CD4-positive, alpha-beta T cell (primary cell): ENCODE measurements around the gene ASXL1. TPM values are rescaled to one million over a fixed set of nuclear protein-coding genes. Genes with fewer than 3 reads are reported as not detected.

Experiments used
- ATAC-seq: fragments of 200-7000 bp; cut with Tn5 transposase; one replicate; pipeline ENCODE4 v1.10.0; 2022; ENCODE audit warnings: mild to moderate bottlenecking; ENCODE audit not compliant: poor library complexity
- CTCF ChIA-PET: fragments of 350-600 bp; sonication (Branson Sonifier 250); formaldehyde crosslinking; loops from one replicate; lab custom pipeline; 2021; ENCODE audit warnings: antibody characterized with exemption, inconsistent platforms; lab: Charles Lee
- POLR2A ChIA-PET: fragments of 350-600 bp; sonication (Branson Sonifier 250); formaldehyde crosslinking; loops from one replicate; lab custom pipeline; 2021; ENCODE audit warnings: antibody characterized with exemption, inconsistent platforms; lab: Charles Lee
- DNase-seq, 14 experiments: peaks; one replicate each; pipeline ENCODE4 v3.0.0-alpha.2; 2013 to 2020; ENCODE audit warnings: mixed read lengths in 2 of 14
- H3K27ac ChIP-seq, 2 donors: one replicate each; pipeline versions ENCODE4 v1.5.1 to v1.7.0; 2013; ENCODE audit warnings: low read length in 2 of 2, low read depth in 1 of 2, mild to moderate bottlenecking in 1 of 2
- H3K27me3 ChIP-seq, 2 experiments: 1 replicate in 1 of 2; 2 replicates in 1 of 2; pipeline versions ENCODE4 v1.6.1 to v1.7.0; 2013; ENCODE audit warnings: low read length in 2 of 2, control low read depth in 1 of 2, mild to moderate bottlenecking in 1 of 2, moderate library complexity in 1 of 2; ENCODE audit not compliant: insufficient read depth in 2 of 2, control insufficient read depth in 1 of 2
- H3K36me3 ChIP-seq: one replicate; pipeline ENCODE4 v1.6.1; 2013; ENCODE audit warnings: low read length, control low read depth; ENCODE audit not compliant: insufficient read depth
- H3K4me1 ChIP-seq: one replicate; pipeline ENCODE4 v1.6.1; 2013; ENCODE audit warnings: low read length, control low read depth; ENCODE audit not compliant: insufficient read depth
- H3K4me3 ChIP-seq: one replicate; pipeline ENCODE4 v1.5.1; 2013; ENCODE audit warnings: mild to moderate bottlenecking, low read length, moderate library complexity
- H3K9me3 ChIP-seq, 2 experiments: 1 replicate in 1 of 2; 2 replicates in 1 of 2; pipeline versions ENCODE4 v1.6.1 to v1.7.0; 2013; ENCODE audit warnings: low read length in 2 of 2, mild to moderate bottlenecking in 2 of 2, control low read depth in 1 of 2, moderate library complexity in 1 of 2; ENCODE audit not compliant: control insufficient read depth in 1 of 2, insufficient read depth in 1 of 2
- H3K27ac Mint-ChIP-seq: one replicate; pipeline ENCODE4 v1.8.0; 2020; ENCODE audit warnings: mixed read lengths
- H3K27me3 Mint-ChIP-seq: one replicate; pipeline ENCODE4 v1.8.0; 2021; ENCODE audit warnings: mixed read lengths
- H3K36me3 Mint-ChIP-seq: one replicate; pipeline ENCODE4 v1.8.0; 2021; ENCODE audit warnings: low read depth, mixed read lengths
- H3K4me1 Mint-ChIP-seq: one replicate; pipeline ENCODE4 v1.8.0; 2021; ENCODE audit warnings: low read depth, mixed read lengths
- H3K4me3 Mint-ChIP-seq: one replicate; pipeline ENCODE4 v1.8.0; 2020; ENCODE audit warnings: mild to moderate bottlenecking, mixed read lengths
- H3K9me3 Mint-ChIP-seq: one replicate; pipeline ENCODE4 v1.8.0; 2020; ENCODE audit warnings: mixed read lengths
- intact Hi-C, 2 experiments: fragments of 100-400 bp; cut with DNase I in 1 of 2; cut with micrococcal nuclease in 1 of 2; formaldehyde crosslinking; loops; one replicate each; pipeline versions ENCODE4 v1.15.1 to v1.9.0; 2023 to 2025; cut with DNase I, micrococcal nuclease
- total RNA-seq, 174 experiments: library from RNA in 2 of 174; stranded (reverse) in 2 of 174; gene quantifications; one replicate each; pipeline ENCODE4 v1.2.3 and lab custom pipeline; 2021 to 2026
- TF ChIP-seq, protein P1 (sequence below): fragments of 200-600 bp; IDR thresholded peaks from one replicate; pipeline ENCODE4 v1.8.0; 2022; ENCODE audit warnings: antibody characterized with exemption, mild to moderate bottlenecking

ASXL1 gene
- total RNA-seq, 2 experiments from 2014 or later: 213 to 222 TPM

DNA sequence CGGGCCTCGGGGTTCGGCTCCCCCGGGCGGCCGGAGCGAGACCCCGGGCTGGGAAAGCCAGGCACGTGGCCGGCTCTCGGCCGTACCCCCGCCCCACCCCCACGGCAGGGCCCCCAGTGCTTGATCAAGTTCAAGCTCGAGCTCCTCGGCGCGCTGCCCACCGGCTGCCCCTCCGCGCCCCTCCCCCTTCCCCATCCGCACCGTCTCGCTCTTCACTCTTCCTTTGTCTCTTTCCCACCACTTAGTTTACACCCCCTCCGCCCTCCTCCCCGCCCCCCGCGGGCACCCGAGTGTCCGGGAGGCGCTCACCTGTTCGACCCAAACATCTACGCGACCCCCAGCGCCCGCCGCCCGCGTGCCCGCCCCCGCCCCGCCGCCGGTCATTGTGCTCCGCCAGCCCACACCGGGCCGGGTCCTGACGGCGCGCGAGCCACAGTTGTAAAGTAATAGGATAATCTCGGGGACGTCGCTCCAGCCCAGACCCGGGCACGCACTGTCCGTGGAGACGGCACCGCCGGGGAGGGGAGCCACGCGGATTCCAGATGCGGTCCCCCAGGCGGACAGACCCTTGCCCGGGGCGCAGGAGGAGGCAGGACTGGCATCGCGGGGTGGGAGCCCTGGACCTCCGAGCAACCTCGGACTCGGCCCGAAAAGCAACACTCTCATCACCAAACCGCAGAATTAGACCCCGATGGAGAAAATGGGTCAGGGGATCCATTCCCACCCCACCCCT lies 126.3 kb downstream of the ASXL1 start:
- Mint-ChIP-seq H3K36me3 (peaks cover 29% of the 10 kb centered on the region), H3K27me3 (no peaks in the 10 kb centered on the region), H3K4me1 (peaks cover 60% of the 10 kb centered on the region), H3K27ac (peak overlapping the region; percentile 88), H3K4me3 (peak overlapping the region; percentile 97), H3K9me3 (no peaks in the 10 kb centered on the region)
- Histone ChIP-seq H3K4me1 (peaks cover 60% of the 10 kb centered on the region), H3K27me3 (no peaks in the 10 kb centered on the region), H3K27ac (peak overlapping the region; percentile 44 to 61), H3K36me3 (peaks cover 6% of the 10 kb centered on the region), H3K9me3 (no peaks in the 10 kb centered on the region), H3K4me3 (peak overlapping the region; percentile 75)
- intact Hi-C loops: loop anchor here (2.0 to 5.0 kb wide), 5 partner anchors 37 to 202 kb away; partner anchors contain the start of gene ASXL1 (in 1 of the 2)
- ChIA-PET CTCF (interaction anchor here (0.6 to 2.4 kb wide), 19 partner anchors 12 to 168 kb away, joined by 3 to 13 read pairs (median 5); no protein-coding TSS in a partner anchor), POLR2A (interaction anchor here (1.0 to 4.3 kb wide), 14 partner anchors 8 to 127 kb away, joined by 3 to 48 read pairs (median 4); partner anchors contain the start of gene ASXL1)
- ATAC-seq: no peak
- peak in 10 of 14 experiments; percentile 13 to 56 (median 34) for DNase-seq
- TF ChIP-seq, protein P1, sequence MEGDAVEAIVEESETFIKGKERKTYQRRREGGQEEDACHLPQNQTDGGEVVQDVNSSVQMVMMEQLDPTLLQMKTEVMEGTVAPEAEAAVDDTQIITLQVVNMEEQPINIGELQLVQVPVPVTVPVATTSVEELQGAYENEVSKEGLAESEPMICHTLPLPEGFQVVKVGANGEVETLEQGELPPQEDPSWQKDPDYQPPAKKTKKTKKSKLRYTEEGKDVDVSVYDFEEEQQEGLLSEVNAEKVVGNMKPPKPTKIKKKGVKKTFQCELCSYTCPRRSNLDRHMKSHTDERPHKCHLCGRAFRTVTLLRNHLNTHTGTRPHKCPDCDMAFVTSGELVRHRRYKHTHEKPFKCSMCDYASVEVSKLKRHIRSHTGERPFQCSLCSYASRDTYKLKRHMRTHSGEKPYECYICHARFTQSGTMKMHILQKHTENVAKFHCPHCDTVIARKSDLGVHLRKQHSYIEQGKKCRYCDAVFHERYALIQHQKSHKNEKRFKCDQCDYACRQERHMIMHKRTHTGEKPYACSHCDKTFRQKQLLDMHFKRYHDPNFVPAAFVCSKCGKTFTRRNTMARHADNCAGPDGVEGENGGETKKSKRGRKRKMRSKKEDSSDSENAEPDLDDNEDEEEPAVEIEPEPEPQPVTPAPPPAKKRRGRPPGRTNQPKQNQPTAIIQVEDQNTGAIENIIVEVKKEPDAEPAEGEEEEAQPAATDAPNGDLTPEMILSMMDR: no peak

DNA sequence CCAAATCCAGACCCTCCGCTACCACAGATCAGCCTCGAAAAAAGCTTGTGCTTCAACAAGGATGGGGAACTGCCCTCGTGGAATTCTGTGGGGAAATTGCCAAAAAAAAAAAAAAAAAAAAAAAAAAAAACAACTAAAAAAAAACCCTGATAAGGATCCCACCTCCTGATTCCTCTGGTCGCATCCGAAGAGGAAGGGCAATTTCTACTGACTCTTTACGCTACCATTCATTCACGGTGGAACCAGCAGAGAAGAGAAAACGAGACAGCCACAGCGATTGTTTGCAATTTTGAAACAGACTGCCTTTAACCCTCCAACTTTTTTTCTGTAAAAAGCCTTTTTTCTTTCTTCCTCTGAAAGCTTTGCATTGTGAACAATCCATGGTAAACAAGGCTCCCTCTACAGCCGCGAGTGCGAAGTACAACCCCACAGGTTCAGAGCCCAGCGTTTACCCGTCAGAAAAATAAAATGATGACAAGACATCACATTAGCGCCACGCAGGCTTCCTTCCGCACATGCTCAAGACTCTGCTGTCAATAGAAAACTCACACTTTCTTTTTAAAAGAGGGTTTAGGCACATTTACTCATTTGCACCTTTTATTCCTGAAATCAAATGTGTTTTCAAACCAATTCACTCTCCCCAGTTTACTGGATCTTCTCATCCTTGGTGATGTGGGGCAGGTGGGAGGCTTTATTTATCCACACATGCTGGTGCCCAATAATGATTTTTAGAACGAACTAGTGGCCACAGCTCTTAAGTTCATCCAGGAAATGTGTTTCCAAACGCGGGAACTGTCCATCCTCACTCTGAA lies 127.0 kb downstream of the ASXL1 start:
- Histone ChIP-seq H3K36me3 (peaks cover 7% of the 10 kb centered on the region), H3K27ac (peak overlapping the region; percentile 44 to 61), H3K4me3 (peak overlapping the region; percentile 75), H3K27me3 (no peaks in the 10 kb centered on the region), H3K4me1 (peaks cover 54% of the 10 kb centered on the region), H3K9me3 (no peaks in the 10 kb centered on the region)
- Mint-ChIP-seq H3K4me1 (peaks cover 54% of the 10 kb centered on the region), H3K9me3 (no peaks in the 10 kb centered on the region), H3K27ac (peak overlapping the region; percentile 88), H3K4me3 (peak overlapping the region; percentile 97), H3K27me3 (no peaks in the 10 kb centered on the region), H3K36me3 (peaks cover 31% of the 10 kb centered on the region)
- ATAC-seq: peak; percentile 81
- TF ChIP-seq, protein P1: peak; percentile 78
- intact Hi-C loops: loop anchor here (1.0 to 5.0 kb wide), 9 partner anchors 24 to 378 kb away; partner anchors contain the start of genes ASXL1 (in 2 of the 2) and TM9SF4 (in 1 of the 2)
- CTCF ChIA-PET: interaction anchor here (0.6 to 2.4 kb wide), 20 partner anchors 11 to 168 kb away, joined by 3 to 13 read pairs (median 5); no protein-coding TSS in a partner anchor
- POLR2A ChIA-PET: interaction anchor here (0.7 to 4.3 kb wide), 11 partner anchors 9 to 128 kb away, joined by 3 to 48 read pairs (median 5); partner anchors contain the start of gene ASXL1
- peak; percentile 71 to 93 (median 84) for DNase-seq
